Cardiac muscle cell (in vitro differentiated cells and primary cell): ENCODE results near the gene CFAP69. TPM values are rescaled to one million over a fixed set of nuclear protein-coding genes. Genes with fewer than 3 reads are reported as not detected.
A peak's percentile ranks its signal among the peaks of the same experiment; 100 is the strongest.

ENCODE experiments used
- DNase-seq, 2 donors: peaks; one replicate each; pipeline versions ENCODE4 v3.0.0 to v3.0.0-alpha.2; 2010 to 2017; ENCODE audit warnings: low read depth in 1 of 2, low spot score in 1 of 2
- H3K27ac ChIP-seq: fragments of 200-600 bp; sonication (generic); 2 replicates; pipeline ENCODE4 v1.5.1; 2016
- H3K27me3 ChIP-seq: fragments of 200-600 bp; sonication (generic); 2 replicates; pipeline ENCODE4 v1.6.0; 2016; ENCODE audit warnings: control low read depth
- H3K36me3 ChIP-seq: fragments of 200-600 bp; sonication (generic); 2 replicates; pipeline ENCODE4 v1.5.1; 2016; ENCODE audit warnings: control low read depth
- H3K4me1 ChIP-seq: fragments of 200-600 bp; sonication (generic); 2 replicates; pipeline ENCODE4 v1.8.1; 2017; ENCODE audit warnings: low read depth, mild to moderate bottlenecking, mixed run types
- H3K4me3 ChIP-seq: fragments of 200-600 bp; sonication (generic); 2 replicates; pipeline ENCODE4 v1.5.1; 2016; ENCODE audit warnings: mild to moderate bottlenecking
- H3K9me3 ChIP-seq: fragments of 200-600 bp; sonication (generic); 2 replicates; pipeline ENCODE4 v1.5.1; 2017; ENCODE audit warnings: low read depth, mild to moderate bottlenecking, control low read depth
- CTCF ChIP-seq: IDR thresholded peaks from 2 replicates; pipeline ENCODE4 v1.5.1; 2012; ENCODE audit warnings: low read depth, mild to moderate bottlenecking, low read length
- polyA plus RNA-seq: library from polyadenylated mRNA; unstranded; fragments of >200 nt; fragmentation: Nextera tagmentation; extraction: Ambion mirVana; gene quantifications from 2 replicates; pipeline ENCODE4 v1.2.1, GENCODE V29; 2016
- total RNA-seq: library from RNA; depleted of rRNA; stranded (reverse); fragments of >200 nt; gene quantifications from 2 replicates; pipeline ENCODE4 v1.2.3, GENCODE V29; 2016

The CFAP69 gene
- total and polyA plus RNA-seq, 2 experiments from 2014 or later = 2.5 to 19.2 TPM

- no peak for DNase-seq
Observed at GRCh38 chr7:90239625-90240228, 5.2 kb upstream of the CFAP69 start.

GRCh38 chr7:90242369-90243168 lies 2.4 kb upstream of the CFAP69 start:
- Histone ChIP-seq H3K27ac (no peak overlapping the region), H3K4me3 (no peak overlapping the region), H3K36me3 (no peaks in the 10 kb centered on the region), H3K27me3 (no peaks in the 10 kb centered on the region), H3K9me3 (no peaks in the 10 kb centered on the region), H3K4me1 (no peaks in the 10 kb centered on the region)
- no peak for TF ChIP-seq CTCF
- no peak for DNase-seq

More at GRCh38 chr7:90239625-90240228, 5.2 kb upstream of the CFAP69 start:
- Histone ChIP-seq H3K9me3 (no peaks in the 10 kb centered on the region), H3K4me3 (no peak overlapping the region), H3K27ac (no peak overlapping the region), H3K27me3 (no peaks in the 10 kb centered on the region), H3K36me3 (no peaks in the 10 kb centered on the region), H3K4me1 (no peaks in the 10 kb centered on the region)
- no peak for TF ChIP-seq CTCF

GRCh38 chr7:90243556-90243955 lies 1.4 kb upstream of the CFAP69 start:
- Histone ChIP-seq H3K36me3 (no peaks in the 10 kb centered on the region), H3K27ac (no peak overlapping the region), H3K9me3 (no peaks in the 10 kb centered on the region), H3K4me1 (no peaks in the 10 kb centered on the region), H3K4me3 (no peak overlapping the region), H3K27me3 (no peaks in the 10 kb centered on the region)
- no peak for DNase-seq
- TF ChIP-seq CTCF = no peak

GRCh38 chr7:90244565-90244908 lies 437 bp upstream of the CFAP69 start:
- H3K36me3 ChIP-seq = no peaks in the 10 kb centered on the region
- H3K4me3 ChIP-seq = peak overlapping the region; percentile 45
- DNase-seq = no peak
- H3K4me1 ChIP-seq = no peaks in the 10 kb centered on the region
- H3K27me3 ChIP-seq = no peaks in the 10 kb centered on the region
- no peak for TF ChIP-seq CTCF
- no peak overlapping the region for H3K27ac ChIP-seq
- no peaks in the 10 kb centered on the region for H3K9me3 ChIP-seq

GRCh38 chr7:90246171-90246570 lies 1.2 kb downstream of the CFAP69 start:
- no peak for TF ChIP-seq CTCF
- Histone ChIP-seq H3K27me3 (no peaks in the 10 kb centered on the region), H3K27ac (no peak overlapping the region), H3K4me1 (no peaks in the 10 kb centered on the region), H3K36me3 (no peaks in the 10 kb centered on the region), H3K4me3 (peak overlapping the region; percentile 45), H3K9me3 (no peaks in the 10 kb centered on the region)
- peak; percentile 20 to 85 for DNase-seq
